HG02623 (cell line): Measurements from ENCODE around the gene GJA1.

Experiments
- ATAC-seq: cut with Tn5 transposase; IDR thresholded peaks from one replicate; pipeline ENCODE4 v1.9.1; 2021; ENCODE audit warnings: moderate library complexity; ENCODE audit not compliant: unreplicated experiment

The GJA1 gene

GRCh38 chr6:121482004-121482693 lies 46.7 kb downstream of the GJA1 start:
- no peak for ATAC-seq

GRCh38 chr6:121482751-121483150 lies 47.3 kb downstream of the GJA1 start:
- ATAC-seq = no peak

DNA sequence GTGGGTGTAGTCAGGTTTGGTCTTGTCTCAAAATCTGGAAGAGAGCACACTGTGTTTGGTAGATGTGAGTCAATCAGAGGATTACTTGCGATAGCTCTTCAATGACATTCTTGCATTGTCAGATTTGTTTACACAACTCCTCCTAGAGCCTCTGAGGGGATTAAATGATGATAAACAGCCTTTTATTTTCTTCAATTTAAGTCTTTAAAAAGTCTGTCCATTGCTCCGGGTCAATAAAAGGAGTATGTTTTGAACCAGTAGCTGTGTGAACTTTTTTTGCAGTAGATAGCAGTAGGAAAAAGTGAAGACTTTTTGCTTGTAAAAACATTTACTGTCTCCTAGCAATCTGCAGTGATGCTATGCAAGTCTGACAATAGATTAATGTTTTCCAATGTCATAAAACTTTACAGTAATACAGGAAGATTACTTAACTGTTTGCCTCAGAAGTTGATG lies 49.9 kb downstream of the GJA1 start:
- no peak for ATAC-seq

- ATAC-seq = no peak
Measured at GRCh38 chr6:121491576-121491975, 56.1 kb downstream of the GJA1 start.

DNA sequence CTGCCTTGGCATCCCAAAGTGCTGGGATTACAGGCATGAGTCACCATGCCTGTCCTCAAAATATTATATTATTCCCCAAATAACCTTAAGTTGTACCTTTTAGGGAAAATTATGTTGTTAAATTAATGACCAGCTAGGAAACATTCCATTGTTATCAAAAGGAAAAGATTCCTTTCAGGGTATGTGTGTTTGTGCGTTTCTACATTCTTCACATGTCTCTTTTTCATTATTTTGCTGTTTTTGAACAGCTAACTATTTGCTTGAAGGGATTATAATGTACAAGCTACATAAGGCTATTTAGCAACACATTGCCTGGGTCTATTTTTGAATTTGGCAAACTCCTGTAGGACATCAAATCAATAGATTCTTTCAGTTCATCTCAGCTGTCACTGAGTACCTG lies 57.1 kb downstream of the GJA1 start:
- no peak for ATAC-seq

DNA sequence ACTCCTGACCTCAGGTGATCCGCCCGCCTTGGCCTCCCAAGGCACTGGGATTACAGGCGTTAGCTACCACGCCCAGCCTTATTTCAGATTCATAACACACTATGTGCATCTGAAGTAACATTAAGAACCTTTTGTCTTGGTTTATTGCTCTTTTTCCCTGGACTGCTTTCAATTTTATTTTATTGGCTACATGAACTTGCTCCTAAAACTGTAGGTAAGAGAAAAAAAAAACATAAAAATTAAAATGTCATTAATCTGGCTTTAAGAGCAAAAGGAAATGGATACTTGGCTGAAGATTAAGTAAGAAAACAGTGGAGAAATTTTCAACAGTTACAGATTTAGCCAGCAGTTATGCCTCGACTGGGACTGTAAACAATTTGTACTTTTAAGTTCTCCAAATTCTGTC lies 62.5 kb downstream of the GJA1 start:
- ATAC-seq = no peak

DNA sequence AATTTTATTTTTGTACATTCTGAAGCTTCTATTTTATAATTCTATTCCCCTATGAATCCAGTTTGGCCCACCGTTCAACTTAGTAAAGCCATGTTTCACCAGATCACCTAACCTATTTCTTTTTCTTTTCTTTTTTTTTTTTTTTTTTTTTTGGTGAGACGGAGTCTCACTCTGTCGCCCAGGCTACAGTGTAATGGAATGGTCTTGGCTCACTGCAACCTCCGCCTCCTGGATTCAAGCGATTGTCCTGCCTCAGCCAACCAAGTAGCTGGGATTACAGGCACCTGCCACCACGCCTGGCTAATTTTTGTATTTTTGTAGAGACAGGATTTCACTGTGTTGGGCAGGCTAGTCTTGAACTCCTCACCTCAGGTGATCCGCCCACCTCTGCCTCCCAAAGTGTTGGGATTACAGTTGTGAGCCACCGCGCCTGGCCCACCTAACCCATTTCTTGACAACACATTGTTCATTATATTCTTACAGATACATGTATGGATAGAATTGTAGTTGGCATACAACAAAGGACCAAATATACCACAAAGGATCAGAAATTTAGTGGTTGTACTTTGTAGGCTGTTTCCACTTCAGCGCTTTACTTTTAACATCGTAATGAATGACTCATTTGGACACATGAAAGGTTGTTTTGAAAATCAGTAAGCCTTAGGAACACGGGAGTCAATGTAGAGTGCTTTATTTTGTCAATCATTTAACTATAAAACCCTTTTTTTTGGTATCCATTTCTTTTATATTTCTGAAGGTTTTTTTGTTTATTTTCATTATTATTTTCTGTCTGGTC lies 63.2 kb downstream of the GJA1 start:
- no peak for ATAC-seq
